Liver (tissue), 9 donors: ENCODE measurements around the gene TBC1D20. TPM values are rescaled to one million over a fixed set of nuclear protein-coding genes. Genes with fewer than 3 reads are reported as not detected.

ENCODE experiments used
- DNase-seq: peaks from one replicate; pipeline ENCODE4 v3.0.0-alpha.2; 2017; ENCODE audit warnings: low spot score
- H3K27ac ChIP-seq, 2 donors: one replicate each; pipeline ENCODE4 v1.7.0; 2013; ENCODE audit warnings: inconsistent platforms in 2 of 2, low read length in 2 of 2, control low read depth in 1 of 2, low read depth in 1 of 2, mild to moderate bottlenecking in 1 of 2
- H3K27me3 ChIP-seq, 4 donors: one replicate each; pipeline versions ENCODE4 v1.6.1 to v1.7.0; 2013; ENCODE audit warnings: low read length in 3 of 4, inconsistent platforms in 1 of 4, mild to moderate bottlenecking in 1 of 4, moderate library complexity in 1 of 4; ENCODE audit not compliant: control insufficient read depth in 4 of 4, insufficient read depth in 4 of 4
- H3K36me3 ChIP-seq, 4 donors: one replicate each; pipeline versions ENCODE4 v1.6.1 to v1.7.0; 2013; ENCODE audit warnings: low read length in 3 of 4, mild to moderate bottlenecking in 3 of 4, low read depth in 1 of 4, moderate library complexity in 1 of 4; ENCODE audit not compliant: control insufficient read depth in 4 of 4, insufficient read depth in 3 of 4
- H3K4me1 ChIP-seq, 4 donors: one replicate each; pipeline versions ENCODE4 v1.6.1 to v1.7.0; 2013; ENCODE audit warnings: low read length in 3 of 4, mild to moderate bottlenecking in 3 of 4, moderate library complexity in 1 of 4; ENCODE audit not compliant: control insufficient read depth in 4 of 4, insufficient read depth in 4 of 4
- H3K4me3 ChIP-seq, 3 donors: one replicate each; pipeline versions ENCODE4 v1.6.1 to v1.7.0; 2013; ENCODE audit warnings: low read length in 3 of 3, control low read depth in 1 of 3, low read depth in 1 of 3, mild to moderate bottlenecking in 1 of 3
- H3K9ac ChIP-seq, 2 donors: one replicate each; pipeline ENCODE4 v1.7.0; 2013; ENCODE audit warnings: low read length in 2 of 2, mild to moderate bottlenecking in 2 of 2, moderate library complexity in 2 of 2, control low read depth in 1 of 2, low read depth in 1 of 2
- H3K9me3 ChIP-seq, 4 donors: one replicate each; pipeline versions ENCODE4 v1.6.1 to v1.7.0; 2013; ENCODE audit warnings: low read length in 3 of 4; ENCODE audit not compliant: control insufficient read depth in 4 of 4
- ATF3 ChIP-seq: IDR thresholded peaks from 2 replicates; pipeline ENCODE4 v1.6.1; 2016; ENCODE audit warnings: antibody characterized with exemption
- EGR1 ChIP-seq, 2 donors: IDR thresholded peaks; 2 replicates each; pipeline ENCODE4 v1.6.1; 2016 to 2018; ENCODE audit warnings: antibody characterized with exemption in 2 of 2, low read depth in 2 of 2
- FOXA1 ChIP-seq: IDR thresholded peaks from 2 replicates; pipeline ENCODE4 v1.6.1; 2016; ENCODE audit warnings: antibody characterized with exemption
- FOXA2 ChIP-seq: IDR thresholded peaks from 2 replicates; pipeline ENCODE4 v1.6.1; 2016; ENCODE audit warnings: antibody characterized with exemption
- GABPA ChIP-seq, 2 donors: IDR thresholded peaks in 1 of 2; conservative IDR thresholded peaks in 1 of 2; 2 replicates each; pipeline ENCODE4 v1.6.1; 2016; ENCODE audit warnings: antibody characterized with exemption in 2 of 2, mild to moderate bottlenecking in 1 of 2, moderate library complexity in 1 of 2
- HNF4A ChIP-seq, 2 donors: conservative IDR thresholded peaks; 2 replicates each; pipeline ENCODE4 v1.6.1; 2016; ENCODE audit warnings: antibody characterized with exemption in 2 of 2, mild to moderate bottlenecking in 2 of 2
- HNF4G ChIP-seq: IDR thresholded peaks from 2 replicates; pipeline ENCODE4 v1.6.1; 2016; ENCODE audit warnings: antibody characterized with exemption
- JUND ChIP-seq, 2 donors: IDR thresholded peaks; 2 replicates each; pipeline ENCODE4 v1.6.1; 2016; ENCODE audit warnings: antibody characterized with exemption in 2 of 2
- NR2F2 ChIP-seq: IDR thresholded peaks from 2 replicates; pipeline ENCODE4 v1.6.1; 2016; ENCODE audit warnings: antibody characterized with exemption
- RAD21 ChIP-seq, 2 donors: IDR thresholded peaks; 2 replicates each; pipeline ENCODE4 v1.6.1; 2016; ENCODE audit warnings: antibody characterized with exemption in 2 of 2, mild to moderate bottlenecking in 2 of 2
- RXRA ChIP-seq, 2 donors: IDR thresholded peaks; 2 replicates each; pipeline ENCODE4 v1.6.1; 2017 to 2018; ENCODE audit warnings: antibody characterized with exemption in 2 of 2, mild to moderate bottlenecking in 1 of 2
- SP1 ChIP-seq: IDR thresholded peaks from 2 replicates; pipeline ENCODE4 v1.6.1; 2018; ENCODE audit warnings: antibody characterized with exemption, mild to moderate bottlenecking
- TAF1 ChIP-seq: conservative IDR thresholded peaks from 2 replicates; pipeline ENCODE4 v1.6.1; 2016; ENCODE audit warnings: antibody characterized with exemption, mild to moderate bottlenecking
- YY1 ChIP-seq: IDR thresholded peaks from 2 replicates; pipeline ENCODE4 v1.6.1; 2016; ENCODE audit warnings: antibody characterized with exemption, mild to moderate bottlenecking
- WGBS: extraction: QIAGEN DNeasy Blood & Tissue Kit; methylation state at CpG from one replicate; pipeline ENCODE4 v1.1.7; 2013; 5-methylcytosine and 5-hydroxymethylcytosine counted together
- polyA plus RNA-seq, 2 donors: library from polyadenylated mRNA; stranded (reverse) in 1 of 2; unstranded in 1 of 2; fragments of 200-250 nt in 1 of 2; fragments of >200 nt in 1 of 2; fragmentation: Nextera tagmentation in 1 of 2; extraction: Ambion mirVana in 1 of 2; gene quantifications; one replicate each; pipeline versions ENCODE4 v1.2.1 to v1.2.3, GENCODE V29; 2013 to 2015
- total RNA-seq, 2 donors: library from RNA; depleted of rRNA; stranded (reverse); fragments of >200 nt; gene quantifications; one replicate each; pipeline ENCODE4 v1.2.3, GENCODE V29; 2014
- TF ChIP-seq, protein P1 (sequence below): IDR thresholded peaks from 2 replicates; pipeline ENCODE4 v1.6.1; 2016; ENCODE audit warnings: antibody characterized with exemption, mild to moderate bottlenecking
- TF ChIP-seq, protein P2 (sequence below): fragments of 150-350 bp; IDR thresholded peaks from 2 replicates; pipeline ENCODE4 v1.5.1; 2017; ENCODE audit warnings: improper control_type of control experiment, low read depth, low read length; ENCODE audit not compliant: missing input control
- TF ChIP-seq, protein P3 (sequence below): IDR thresholded peaks from 2 replicates; pipeline ENCODE4 v1.6.1; 2016; ENCODE audit warnings: antibody characterized with exemption
- TF ChIP-seq, protein P4 (sequence below): IDR thresholded peaks from 2 replicates; pipeline ENCODE4 v1.6.1; 2016; ENCODE audit warnings: antibody characterized with exemption
- donor health status: healthy.
- donor health status: healthy.
- donor health status: healthy.
- donor health status: healthy.
- donor health status: healthy.

Gene TBC1D20
- total and polyA plus RNA-seq, 4 donors, result 8.7 to 18.9 (median 11.9) TPM

DNA sequence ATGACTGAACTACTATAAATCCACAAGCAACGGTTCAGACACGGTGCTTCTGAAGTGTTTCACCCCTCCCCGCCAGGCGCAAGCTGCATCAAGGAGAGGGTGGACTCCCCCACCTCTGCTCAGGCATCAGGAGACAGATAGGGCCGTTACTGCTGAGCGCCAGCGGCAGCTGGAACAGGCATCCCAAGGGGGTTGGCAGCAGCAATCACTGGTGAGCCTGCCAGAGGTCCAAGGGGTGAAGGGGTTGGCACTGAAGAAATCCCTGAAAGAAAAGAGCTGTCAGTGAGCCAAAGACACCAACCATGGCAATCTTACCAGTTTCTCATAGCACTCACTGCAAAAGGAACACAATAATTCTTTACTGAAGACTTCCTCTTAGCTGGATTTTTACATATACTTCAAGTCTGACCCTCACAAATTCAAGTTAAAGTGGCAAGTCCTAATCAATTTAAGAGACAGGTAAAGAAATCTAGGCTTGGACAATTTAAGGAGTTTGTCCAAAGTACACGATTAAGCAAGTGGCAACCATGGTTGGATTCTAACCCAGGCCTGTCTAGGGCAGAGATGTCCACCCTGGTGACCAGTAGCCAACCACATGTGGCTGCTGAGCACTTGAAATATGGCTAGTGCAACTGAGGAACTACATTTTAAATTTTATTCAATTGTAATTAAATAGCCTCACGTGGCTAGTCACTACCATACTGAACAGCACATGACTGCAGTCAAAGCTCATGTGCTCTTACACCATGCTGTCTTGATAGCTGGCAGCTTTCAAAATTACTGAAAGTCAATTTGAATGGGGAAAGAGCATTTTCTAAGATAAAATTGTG is 21.7 kb upstream of the TBC1D20 start:
- no peaks in the 10 kb centered on the region for H3K27me3 ChIP-seq
- no peak overlapping the region for H3K9ac ChIP-seq
- TF ChIP-seq HNF4A (conservative IDR thresholded peaks at IDR 0.05), result peak in 1 of 2 donors; percentile 14
- TF ChIP-seq ATF3, result no peak
- no peak for DNase-seq
- WGBS, result 59% methylated on average over 9 of the region's 9 CpGs
- no peaks in the 10 kb centered on the region for H3K9me3 ChIP-seq
- H3K36me3 ChIP-seq, result peaks cover 10 to 58% (median 46%) of the 10 kb centered on the region in 4 donors
- H3K4me1 ChIP-seq, result peaks cover 0 to 8% (median 5%) of the 10 kb centered on the region in 4 donors
- no peak overlapping the region for H3K27ac ChIP-seq
- H3K4me3 ChIP-seq, result no peak overlapping the region

DNA sequence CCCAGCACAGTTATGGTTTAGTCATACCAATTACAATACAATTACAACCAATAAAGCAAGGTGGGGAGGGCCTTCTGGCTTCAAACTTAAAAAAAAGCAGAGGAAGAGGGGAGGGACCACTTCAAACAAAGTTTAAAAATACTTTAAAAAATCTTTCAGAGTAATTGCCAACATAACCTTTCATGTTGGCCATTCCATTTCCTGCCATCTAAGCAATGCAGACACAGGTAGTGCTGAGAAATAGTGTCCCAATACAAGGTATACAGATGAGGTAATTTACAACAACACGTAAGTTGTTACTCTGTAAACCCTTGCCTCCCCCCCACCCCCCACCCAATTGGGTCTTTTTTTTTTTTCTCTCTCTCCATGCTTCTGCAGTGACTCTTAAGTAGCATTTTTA is 18.8 kb upstream of the TBC1D20 start:
- no peak for DNase-seq
- no peak for TF ChIP-seq FOXA2
- no peak for TF ChIP-seq GABPA (IDR thresholded peaks at IDR 0.05 in 1 of 2, conservative IDR thresholded peaks at IDR 0.05 in 1 of 2)
- TF ChIP-seq JUND (IDR thresholded peaks at IDR 0.05), result no peak
- no peak for TF ChIP-seq SP1
- no peak for TF ChIP-seq FOXA1
- TF ChIP-seq ATF3, result no peak
- TF ChIP-seq, protein P1, sequence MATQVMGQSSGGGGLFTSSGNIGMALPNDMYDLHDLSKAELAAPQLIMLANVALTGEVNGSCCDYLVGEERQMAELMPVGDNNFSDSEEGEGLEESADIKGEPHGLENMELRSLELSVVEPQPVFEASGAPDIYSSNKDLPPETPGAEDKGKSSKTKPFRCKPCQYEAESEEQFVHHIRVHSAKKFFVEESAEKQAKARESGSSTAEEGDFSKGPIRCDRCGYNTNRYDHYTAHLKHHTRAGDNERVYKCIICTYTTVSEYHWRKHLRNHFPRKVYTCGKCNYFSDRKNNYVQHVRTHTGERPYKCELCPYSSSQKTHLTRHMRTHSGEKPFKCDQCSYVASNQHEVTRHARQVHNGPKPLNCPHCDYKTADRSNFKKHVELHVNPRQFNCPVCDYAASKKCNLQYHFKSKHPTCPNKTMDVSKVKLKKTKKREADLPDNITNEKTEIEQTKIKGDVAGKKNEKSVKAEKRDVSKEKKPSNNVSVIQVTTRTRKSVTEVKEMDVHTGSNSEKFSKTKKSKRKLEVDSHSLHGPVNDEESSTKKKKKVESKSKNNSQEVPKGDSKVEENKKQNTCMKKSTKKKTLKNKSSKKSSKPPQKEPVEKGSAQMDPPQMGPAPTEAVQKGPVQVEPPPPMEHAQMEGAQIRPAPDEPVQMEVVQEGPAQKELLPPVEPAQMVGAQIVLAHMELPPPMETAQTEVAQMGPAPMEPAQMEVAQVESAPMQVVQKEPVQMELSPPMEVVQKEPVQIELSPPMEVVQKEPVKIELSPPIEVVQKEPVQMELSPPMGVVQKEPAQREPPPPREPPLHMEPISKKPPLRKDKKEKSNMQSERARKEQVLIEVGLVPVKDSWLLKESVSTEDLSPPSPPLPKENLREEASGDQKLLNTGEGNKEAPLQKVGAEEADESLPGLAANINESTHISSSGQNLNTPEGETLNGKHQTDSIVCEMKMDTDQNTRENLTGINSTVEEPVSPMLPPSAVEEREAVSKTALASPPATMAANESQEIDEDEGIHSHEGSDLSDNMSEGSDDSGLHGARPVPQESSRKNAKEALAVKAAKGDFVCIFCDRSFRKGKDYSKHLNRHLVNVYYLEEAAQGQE, result no peak
- TF ChIP-seq, protein P2, sequence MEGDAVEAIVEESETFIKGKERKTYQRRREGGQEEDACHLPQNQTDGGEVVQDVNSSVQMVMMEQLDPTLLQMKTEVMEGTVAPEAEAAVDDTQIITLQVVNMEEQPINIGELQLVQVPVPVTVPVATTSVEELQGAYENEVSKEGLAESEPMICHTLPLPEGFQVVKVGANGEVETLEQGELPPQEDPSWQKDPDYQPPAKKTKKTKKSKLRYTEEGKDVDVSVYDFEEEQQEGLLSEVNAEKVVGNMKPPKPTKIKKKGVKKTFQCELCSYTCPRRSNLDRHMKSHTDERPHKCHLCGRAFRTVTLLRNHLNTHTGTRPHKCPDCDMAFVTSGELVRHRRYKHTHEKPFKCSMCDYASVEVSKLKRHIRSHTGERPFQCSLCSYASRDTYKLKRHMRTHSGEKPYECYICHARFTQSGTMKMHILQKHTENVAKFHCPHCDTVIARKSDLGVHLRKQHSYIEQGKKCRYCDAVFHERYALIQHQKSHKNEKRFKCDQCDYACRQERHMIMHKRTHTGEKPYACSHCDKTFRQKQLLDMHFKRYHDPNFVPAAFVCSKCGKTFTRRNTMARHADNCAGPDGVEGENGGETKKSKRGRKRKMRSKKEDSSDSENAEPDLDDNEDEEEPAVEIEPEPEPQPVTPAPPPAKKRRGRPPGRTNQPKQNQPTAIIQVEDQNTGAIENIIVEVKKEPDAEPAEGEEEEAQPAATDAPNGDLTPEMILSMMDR, result no peak
- no peak for TF ChIP-seq TAF1
- TF ChIP-seq EGR1 (IDR thresholded peaks at IDR 0.05; ENCODE audit: low read depth in 2 of 2), result no peak
- TF ChIP-seq, protein P3, sequence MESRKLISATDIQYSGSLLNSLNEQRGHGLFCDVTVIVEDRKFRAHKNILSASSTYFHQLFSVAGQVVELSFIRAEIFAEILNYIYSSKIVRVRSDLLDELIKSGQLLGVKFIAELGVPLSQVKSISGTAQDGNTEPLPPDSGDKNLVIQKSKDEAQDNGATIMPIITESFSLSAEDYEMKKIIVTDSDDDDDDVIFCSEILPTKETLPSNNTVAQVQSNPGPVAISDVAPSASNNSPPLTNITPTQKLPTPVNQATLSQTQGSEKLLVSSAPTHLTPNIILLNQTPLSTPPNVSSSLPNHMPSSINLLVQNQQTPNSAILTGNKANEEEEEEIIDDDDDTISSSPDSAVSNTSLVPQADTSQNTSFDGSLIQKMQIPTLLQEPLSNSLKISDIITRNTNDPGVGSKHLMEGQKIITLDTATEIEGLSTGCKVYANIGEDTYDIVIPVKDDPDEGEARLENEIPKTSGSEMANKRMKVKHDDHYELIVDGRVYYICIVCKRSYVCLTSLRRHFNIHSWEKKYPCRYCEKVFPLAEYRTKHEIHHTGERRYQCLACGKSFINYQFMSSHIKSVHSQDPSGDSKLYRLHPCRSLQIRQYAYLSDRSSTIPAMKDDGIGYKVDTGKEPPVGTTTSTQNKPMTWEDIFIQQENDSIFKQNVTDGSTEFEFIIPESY, result no peak
- TF ChIP-seq, protein P4, sequence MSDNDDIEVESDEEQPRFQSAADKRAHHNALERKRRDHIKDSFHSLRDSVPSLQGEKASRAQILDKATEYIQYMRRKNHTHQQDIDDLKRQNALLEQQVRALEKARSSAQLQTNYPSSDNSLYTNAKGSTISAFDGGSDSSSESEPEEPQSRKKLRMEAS, result no peak
- no peak for TF ChIP-seq RXRA (IDR thresholded peaks at IDR 0.05)
- TF ChIP-seq HNF4G, result no peak
- no peak for TF ChIP-seq RAD21 (IDR thresholded peaks at IDR 0.05)
- no peak for TF ChIP-seq NR2F2
- TF ChIP-seq YY1, result no peak
- no peak for TF ChIP-seq HNF4A (conservative IDR thresholded peaks at IDR 0.05)
- Histone ChIP-seq H3K4me1 (peaks cover 0 to 8% (median 5%) of the 10 kb centered on the region in 4 donors), H3K27ac (no peak overlapping the region), H3K27me3 (no peaks in the 10 kb centered on the region), H3K9ac (no peak overlapping the region), H3K4me3 (no peak overlapping the region), H3K9me3 (no peaks in the 10 kb centered on the region), H3K36me3 (peaks cover 12 to 30% (median 21%) of the 10 kb centered on the region in 4 donors)
- WGBS, result 82% methylated on average over 1 of the region's 1 CpG
